Activated T-cell treated with anti-CD3 and anti-CD28 coated beads, Interleukin-2, amount 50 U/mL, for 4 hours (primary cell): ENCODE measurements around the gene DUS3L. TPM values are rescaled to one million over a fixed set of nuclear protein-coding genes. Genes with fewer than 3 reads are reported as not detected.
A peak's percentile ranks its signal among the peaks of the same experiment; 100 is the strongest.
"Not testable (repeated sequence)": the region's sequence is repeated elsewhere in the genome, so short reads cannot be mapped to it uniquely, and the experiment has no call there.

Source experiments
- ATAC-seq, 2 donors: fragments of 200-7000 bp; cut with Tn5 transposase; one replicate each; pipeline ENCODE4 v1.10.0; 2021
- DNase-seq: peaks from one replicate; pipeline ENCODE4 v3.0.0-alpha.2; 2020
- H3K27me3 Mint-ChIP-seq: one replicate; pipeline ENCODE4 v1.8.0; 2021; ENCODE audit warnings: low read depth, mixed read lengths
- H3K36me3 Mint-ChIP-seq: one replicate; pipeline ENCODE4 v1.8.0; 2022; ENCODE audit warnings: mixed read lengths; ENCODE audit not compliant: insufficient read depth
- H3K4me1 Mint-ChIP-seq: one replicate; pipeline ENCODE4 v1.8.0; 2021; ENCODE audit warnings: low read depth, mixed read lengths
- H3K4me3 Mint-ChIP-seq: one replicate; pipeline ENCODE4 v1.8.0; 2021; ENCODE audit warnings: mild to moderate bottlenecking, moderate library complexity, mixed read lengths
- H3K9me3 Mint-ChIP-seq: one replicate; pipeline ENCODE4 v1.8.0; 2021; ENCODE audit warnings: mixed read lengths
- total RNA-seq, 3 donors: library from RNA; stranded (reverse); gene quantifications; one replicate each; pipeline ENCODE4 v1.2.1, GENCODE V29; 2021

The DUS3L gene
- total RNA-seq, 3 donors from 2014 or later, result 166 to 215 (median 198) TPM

- Mint-ChIP-seq H3K4me3 (no peak overlapping the region), H3K9me3 (no peaks in the 10 kb centered on the region), H3K27me3 (peaks cover 18% of the 10 kb centered on the region), H3K36me3 (peaks cover 4% of the 10 kb centered on the region), H3K4me1 (peaks cover 5% of the 10 kb centered on the region)
- ATAC-seq (no peak), DNase-seq (no peak)
These were observed 4.5 kb upstream of the DUS3L start for GRCh38 chr19:5795382-5795919.

GRCh38 chr19:5793188-5793587 is 2.2 kb upstream of the DUS3L start:
- no peaks in the 10 kb centered on the region for H3K9me3 Mint-ChIP-seq
- DNase-seq (no peak), ATAC-seq (no peak)
- peaks cover 10% of the 10 kb centered on the region for H3K4me1 Mint-ChIP-seq
- peaks cover 18% of the 10 kb centered on the region for H3K36me3 Mint-ChIP-seq
- H3K27me3 Mint-ChIP-seq, result peaks cover 3% of the 10 kb centered on the region
- no peak overlapping the region for H3K4me3 Mint-ChIP-seq

- no peak overlapping the region for H3K4me3 Mint-ChIP-seq
These were observed 1.3 kb upstream of the DUS3L start for GRCh38 chr19:5792224-5792623.

GRCh38 chr19:5789886-5790558 is 941 bp downstream of the DUS3L start:
- H3K4me1 Mint-ChIP-seq, result peaks cover 10% of the 10 kb centered on the region
- H3K27me3 Mint-ChIP-seq, result peaks cover 1% of the 10 kb centered on the region
- peaks cover 31% of the 10 kb centered on the region for H3K36me3 Mint-ChIP-seq
- H3K4me3 Mint-ChIP-seq, result peak overlapping the region; percentile 100
- H3K9me3 Mint-ChIP-seq, result no peaks in the 10 kb centered on the region
- no peak for DNase-seq
- no peak for ATAC-seq

More at GRCh38 chr19:5792224-5792623, 1.3 kb upstream of the DUS3L start:
- DNase-seq (no peak), ATAC-seq (no peak)
- H3K4me1 Mint-ChIP-seq, result peaks cover 10% of the 10 kb centered on the region
- H3K27me3 Mint-ChIP-seq, result peaks cover 3% of the 10 kb centered on the region
- H3K9me3 Mint-ChIP-seq, result no peaks in the 10 kb centered on the region
- H3K36me3 Mint-ChIP-seq, result peaks cover 21% of the 10 kb centered on the region

DNA sequence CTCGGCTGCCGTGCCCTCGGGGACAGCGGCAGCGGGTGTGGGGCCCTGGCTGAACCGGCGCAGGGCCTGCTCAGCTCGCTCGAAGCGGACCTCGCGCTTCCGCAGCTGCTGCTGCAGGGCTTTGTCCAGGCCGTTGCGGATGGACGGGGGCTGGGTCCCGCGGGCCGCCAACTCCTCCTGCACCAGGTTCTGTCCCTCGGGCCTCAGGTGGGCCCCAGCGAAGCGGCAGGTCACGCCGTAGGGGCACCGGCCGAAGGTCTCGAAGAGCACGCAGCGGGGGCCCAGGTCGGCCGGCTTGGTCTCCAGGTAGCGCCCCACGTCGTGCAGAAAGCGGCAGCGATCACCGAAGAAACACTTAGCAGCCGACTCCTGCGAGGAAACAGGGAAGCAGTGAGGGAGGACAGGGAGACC is 1.6 kb downstream of the DUS3L start:
- H3K27me3 Mint-ChIP-seq, result peaks cover 1% of the 10 kb centered on the region
- ATAC-seq, result no peak
- no peaks in the 10 kb centered on the region for H3K9me3 Mint-ChIP-seq
- peaks cover 10% of the 10 kb centered on the region for H3K4me1 Mint-ChIP-seq
- no peak for DNase-seq
- peaks cover 31% of the 10 kb centered on the region for H3K36me3 Mint-ChIP-seq
- H3K4me3 Mint-ChIP-seq, result peak overlapping the region; percentile 100

DNA sequence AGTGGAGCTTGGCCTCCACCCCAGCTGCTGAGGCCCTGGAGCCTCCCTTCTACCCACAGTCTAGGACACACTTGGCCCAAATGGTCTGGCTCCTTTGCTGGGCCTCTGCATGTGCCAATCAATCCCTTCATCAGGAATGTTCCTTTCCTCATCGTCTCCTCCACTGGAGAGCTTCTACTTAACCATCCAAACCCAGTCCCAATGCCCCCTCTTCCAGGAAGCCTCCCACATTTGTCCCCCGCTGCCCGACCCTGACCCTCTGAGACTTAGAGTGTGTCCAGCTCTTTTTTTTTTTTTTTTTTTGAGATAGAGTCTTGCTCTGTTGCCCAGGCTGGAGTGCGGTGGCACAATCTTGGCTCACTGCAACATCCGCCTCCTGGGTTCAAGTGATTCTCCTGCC is 2.5 kb downstream of the DUS3L start:
- Mint-ChIP-seq H3K4me3 (peak overlapping the region; percentile 50), H3K4me1 (peaks cover 10% of the 10 kb centered on the region), H3K27me3 (peaks cover 1% of the 10 kb centered on the region), H3K9me3 (no peaks in the 10 kb centered on the region), H3K36me3 (peaks cover 32% of the 10 kb centered on the region)
- ATAC-seq (no peak), DNase-seq (no peak)

DNA sequence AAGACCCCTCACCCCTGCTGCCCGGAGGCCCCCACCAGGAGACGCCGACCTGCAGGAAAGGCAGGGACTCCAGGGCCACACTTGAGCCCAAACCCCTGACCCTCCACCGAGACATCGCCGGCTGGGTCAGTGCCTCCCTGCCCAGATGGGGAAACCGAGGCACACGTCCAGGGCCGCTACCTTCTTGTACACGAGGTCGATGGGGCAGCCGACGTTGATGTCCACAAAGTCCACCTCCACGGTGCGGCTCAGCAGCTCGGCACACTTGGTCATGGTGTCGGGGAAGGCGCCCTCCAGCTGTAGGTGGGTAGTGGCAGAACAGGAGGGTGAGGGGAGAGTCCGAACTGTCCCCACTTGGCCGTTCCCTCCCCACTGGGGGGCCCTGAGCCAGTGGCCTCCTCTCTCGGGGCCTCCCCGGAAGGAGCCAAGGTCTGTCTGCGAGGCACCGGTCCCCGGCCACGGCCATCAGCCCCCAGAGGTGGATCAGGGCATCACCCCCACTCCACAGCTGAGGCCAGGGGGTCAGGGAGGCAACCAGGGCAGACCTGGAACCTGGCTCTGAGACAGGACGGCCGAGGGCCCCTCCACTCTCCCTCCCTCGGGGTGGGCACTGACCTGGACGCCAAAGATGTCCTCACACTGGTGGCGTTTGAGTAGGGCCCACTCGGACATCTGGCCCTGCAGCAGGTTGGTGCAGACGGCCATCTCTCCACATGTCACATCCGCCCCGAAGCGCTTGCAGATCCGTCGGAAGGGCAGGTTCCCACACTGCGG is 3.4 kb downstream of the DUS3L start:
- ATAC-seq, result no peak
- Mint-ChIP-seq H3K36me3 (peaks cover 32% of the 10 kb centered on the region), H3K4me3 (no peak overlapping the region), H3K4me1 (peaks cover 10% of the 10 kb centered on the region), H3K9me3 (no peaks in the 10 kb centered on the region), H3K27me3 (no peaks in the 10 kb centered on the region)
- no peak for DNase-seq

DNA sequence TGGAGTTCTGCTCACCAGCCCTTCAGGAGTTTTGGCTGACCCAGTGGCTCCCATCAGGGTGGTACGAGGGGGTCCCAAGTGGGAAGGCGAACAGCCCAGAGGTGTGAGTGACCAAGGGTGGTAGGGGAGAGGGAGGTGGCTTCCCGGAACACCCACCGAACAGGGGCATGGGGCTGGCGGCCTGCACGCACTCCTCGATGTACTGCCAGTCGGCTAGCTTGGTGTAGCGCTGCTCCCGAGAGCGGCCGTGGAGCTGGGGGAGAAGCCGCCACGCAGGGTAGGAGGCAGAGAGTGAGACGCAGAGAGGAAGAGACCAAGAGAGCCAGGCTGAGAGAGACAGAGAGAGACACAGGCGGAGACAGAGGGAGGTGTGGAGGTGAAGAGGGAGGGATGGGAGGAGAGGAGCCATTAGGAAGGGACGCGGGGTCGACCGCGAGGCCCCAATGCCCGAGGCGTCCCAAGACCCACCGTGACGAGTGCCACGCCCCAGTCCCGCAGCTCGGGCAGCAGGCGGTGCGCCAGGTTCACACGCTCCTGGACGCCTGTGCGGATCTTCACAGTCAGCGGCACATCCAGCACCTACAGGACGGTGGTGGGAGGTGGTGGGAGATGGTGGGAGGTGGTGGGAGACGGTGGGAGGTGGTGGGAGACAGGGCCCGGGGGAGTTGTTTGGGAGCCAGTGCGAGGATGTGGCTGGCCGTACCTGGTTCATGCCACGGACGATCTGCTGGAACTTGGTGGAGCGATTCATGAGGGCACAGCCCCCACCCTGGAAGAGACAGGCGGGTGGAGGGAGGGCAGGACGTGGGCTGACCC is 4.2 kb downstream of the DUS3L start:
- Mint-ChIP-seq H3K36me3 (peaks cover 32% of the 10 kb centered on the region), H3K9me3 (no peaks in the 10 kb centered on the region), H3K27me3 (no peaks in the 10 kb centered on the region), H3K4me1 (peaks cover 10% of the 10 kb centered on the region), H3K4me3 (no peak overlapping the region)
- DNase-seq (no peak), ATAC-seq (no peak)

DNA sequence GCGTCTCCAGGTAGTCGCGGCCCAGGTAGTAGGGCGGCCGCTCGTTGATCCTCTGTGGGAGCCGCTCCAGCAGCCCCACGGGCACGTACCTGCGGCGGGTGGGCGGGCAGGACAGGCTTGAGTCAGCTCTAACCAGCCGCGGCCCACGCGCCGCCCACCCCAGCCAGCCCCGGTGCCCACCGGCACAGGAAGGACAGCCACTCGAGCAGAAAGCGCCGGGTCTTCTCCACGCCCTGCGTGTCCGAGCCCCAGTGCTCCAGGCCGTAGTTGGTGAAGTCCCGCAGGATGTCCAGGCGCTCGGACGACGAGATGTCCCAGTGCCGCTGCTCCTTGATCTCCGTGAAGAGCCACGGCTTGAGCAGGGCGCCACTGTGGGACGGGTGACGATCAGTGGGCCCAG is 5.5 kb downstream of the DUS3L start:
- ATAC-seq (no peak), DNase-seq (no peak)
- Mint-ChIP-seq H3K4me3 (no peak overlapping the region), H3K4me1 (peaks cover 5% of the 10 kb centered on the region), H3K36me3 (peaks cover 28% of the 10 kb centered on the region), H3K27me3 (no peaks in the 10 kb centered on the region), H3K9me3 (no peaks in the 10 kb centered on the region)

DNA sequence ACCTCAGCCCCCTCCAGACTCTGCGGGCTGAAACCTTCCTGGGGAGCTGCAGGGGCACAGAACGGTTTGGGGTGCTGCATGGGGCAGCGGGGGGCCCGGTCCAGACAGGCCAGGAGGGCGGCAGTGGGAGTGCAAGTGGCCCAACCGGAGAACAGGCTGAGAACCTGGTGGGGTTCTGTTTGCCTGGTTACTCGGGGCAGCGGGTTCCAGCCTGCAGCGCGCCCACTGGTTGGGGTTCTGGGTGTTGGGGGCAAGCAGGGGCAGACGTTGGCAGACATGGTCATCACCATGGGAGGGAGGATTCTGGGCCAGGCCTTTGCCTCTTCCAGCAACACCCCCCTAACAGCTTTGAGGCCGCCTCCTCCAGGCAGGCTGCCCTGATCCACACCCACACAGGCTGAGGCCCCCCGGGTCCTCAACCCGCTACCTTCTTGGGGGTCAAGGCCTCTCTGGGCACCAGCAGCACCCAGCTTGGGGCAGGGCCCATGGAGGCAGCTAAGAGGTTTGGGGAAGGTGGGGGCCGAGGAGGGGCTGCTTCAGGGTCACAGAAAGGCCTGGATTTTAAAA is 6.3 kb downstream of the DUS3L start, which contains the start of gene PRR22:
TSS of gene PRR22 (minus strand) at position 166 of the 567 bp plus-strand sequence. CDS start at position 80, 86 bp downstream.
- no peak within 1 kb of the TSS for H3K4me3 Mint-ChIP-seq
- no peaks in the 10 kb centered on the region for H3K9me3 Mint-ChIP-seq
- ATAC-seq (peak in 1 of 2 donors; percentile 6), DNase-seq (no peak)
- H3K36me3 Mint-ChIP-seq, result peaks cover 23% of the 10 kb centered on the region
- no peaks in the 10 kb centered on the region for H3K27me3 Mint-ChIP-seq
- H3K4me1 Mint-ChIP-seq, result no peaks in the 10 kb centered on the region

- no peak for DNase-seq
- peak in 1 of 2 donors; percentile 7 for ATAC-seq
- H3K36me3 Mint-ChIP-seq, result peaks cover 14% of the 10 kb centered on the region
- H3K9me3 Mint-ChIP-seq, result no peaks in the 10 kb centered on the region
- H3K4me1 Mint-ChIP-seq, result no peaks in the 10 kb centered on the region
- no peak overlapping the region for H3K4me3 Mint-ChIP-seq
- no peaks in the 10 kb centered on the region for H3K27me3 Mint-ChIP-seq
These were observed 7.7 kb downstream of the DUS3L start for GRCh38 chr19:5782945-5783919.

GRCh38 chr19:5782322-5782721 is 8.6 kb downstream of the DUS3L start:
- no peaks in the 10 kb centered on the region for H3K27me3 Mint-ChIP-seq
- H3K9me3 Mint-ChIP-seq, result no peaks in the 10 kb centered on the region
- H3K36me3 Mint-ChIP-seq, result peaks cover 11% of the 10 kb centered on the region
- no peaks in the 10 kb centered on the region for H3K4me1 Mint-ChIP-seq
- no peak overlapping the region for H3K4me3 Mint-ChIP-seq
- DNase-seq (no peak), ATAC-seq (peak; percentile 4 to 6)

DNA sequence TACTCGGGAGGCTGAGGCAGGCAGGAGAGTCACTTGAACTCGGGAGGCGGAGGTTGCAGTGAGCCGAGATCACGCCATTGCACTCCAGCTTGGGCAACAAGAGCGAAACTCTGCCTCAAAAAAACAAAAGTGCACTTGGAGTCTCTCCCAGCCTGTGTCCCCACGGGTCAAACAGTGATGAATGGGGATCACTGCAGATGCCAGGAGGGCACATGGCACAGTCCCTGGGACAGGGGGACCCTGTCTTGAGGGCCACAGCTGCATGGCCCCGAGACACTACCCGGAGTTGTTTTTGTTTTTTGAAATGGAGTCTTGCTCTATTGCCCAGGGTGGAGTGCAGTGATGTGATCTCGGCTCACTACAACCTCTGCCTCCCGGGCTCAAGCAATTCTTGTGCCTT is 10.0 kb downstream of the DUS3L start:
- H3K4me3 Mint-ChIP-seq, H3K4me1 Mint-ChIP-seq, ATAC-seq, H3K27me3 Mint-ChIP-seq, H3K9me3 Mint-ChIP-seq, DNase-seq, H3K36me3 Mint-ChIP-seq: not testable (repeated sequence)
